Left cardiac atrium (tissue), 4 donors: Measurements from ENCODE around the gene CIBAR2. TPM values are rescaled to one million over a fixed set of nuclear protein-coding genes. Genes with fewer than 3 reads are reported as not detected.

Experiments used
- ATAC-seq, 2 donors: fragments of 200-7000 bp; cut with Tn5 transposase; one replicate each; pipeline ENCODE4 v1.9.1; 2020; ENCODE audit warnings: mild to moderate bottlenecking in 2 of 2, moderate library complexity in 2 of 2
- DNase-seq: peaks from one replicate; pipeline ENCODE4 v3.0.0-alpha.2; 2020
- intact Hi-C, 2 donors: fragments of 100-400 bp; cut with DNase I; formaldehyde crosslinking; loops; one replicate each; pipeline versions ENCODE4 v1.14.1 to v1.15.1; 2022 to 2023
- total RNA-seq, 2 donors: library from RNA; stranded (reverse); fragmentation: NEBNext Ultra II Directional; extraction: Animal tissue kit (Norgen Biotek cat#: 25700); gene quantifications; one replicate each; pipeline ENCODE4 v1.2.1, GENCODE V29; 2021
- donor health status: DM: no; HTN: yes; CAD: no.
- donor health status: DM: no; HTN: yes; CAD: no; lungs with severe emphysema.
- donor health status: DM: yes; HTN: yes; CAD: no.
- donor health status: Dilated cardiomyopathy.

CIBAR2 gene
- total RNA-seq, 2 donors from 2014 or later = not detected

- ATAC-seq = no peak
- DNase-seq = no peak
- intact Hi-C loops = no loop called here
Observed at GRCh38 chr16:85075236-85075924, 36.9 kb downstream of the CIBAR2 start.

- DNase-seq = no peak
- intact Hi-C loops = no loop called here
- no peak for ATAC-seq
Observed at GRCh38 chr16:85074225-85074914, 37.9 kb downstream of the CIBAR2 start.

DNA sequence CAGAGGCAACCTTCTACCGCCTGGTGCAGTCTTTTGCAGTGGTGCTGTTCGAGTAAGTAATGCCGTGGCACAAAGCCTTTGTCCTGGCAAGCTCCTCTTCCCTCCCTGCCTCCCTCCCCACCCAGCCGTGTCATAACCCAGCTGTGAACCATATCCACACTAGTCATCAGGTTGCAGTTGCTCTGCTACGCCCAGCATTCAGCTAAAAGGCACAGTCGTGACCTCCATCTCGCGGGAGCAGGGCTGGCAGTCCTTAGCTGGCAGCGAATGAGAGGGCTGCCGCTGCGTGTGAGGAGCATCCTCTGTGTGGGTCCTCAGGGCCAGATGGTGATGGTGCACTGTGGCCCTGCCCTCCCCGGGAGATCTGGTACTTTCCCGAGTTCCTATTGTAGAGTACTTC is 39.3 kb downstream of the CIBAR2 start:
- intact Hi-C loops = no loop called here
- DNase-seq = peak; percentile 63
- ATAC-seq = peak; percentile 90 to 93

GRCh38 chr16:85072076-85072860 is 40.0 kb downstream of the CIBAR2 start:
- intact Hi-C loops = no loop called here
- DNase-seq (no peak), ATAC-seq (peak in 1 of 2 donors; percentile 23)

DNA sequence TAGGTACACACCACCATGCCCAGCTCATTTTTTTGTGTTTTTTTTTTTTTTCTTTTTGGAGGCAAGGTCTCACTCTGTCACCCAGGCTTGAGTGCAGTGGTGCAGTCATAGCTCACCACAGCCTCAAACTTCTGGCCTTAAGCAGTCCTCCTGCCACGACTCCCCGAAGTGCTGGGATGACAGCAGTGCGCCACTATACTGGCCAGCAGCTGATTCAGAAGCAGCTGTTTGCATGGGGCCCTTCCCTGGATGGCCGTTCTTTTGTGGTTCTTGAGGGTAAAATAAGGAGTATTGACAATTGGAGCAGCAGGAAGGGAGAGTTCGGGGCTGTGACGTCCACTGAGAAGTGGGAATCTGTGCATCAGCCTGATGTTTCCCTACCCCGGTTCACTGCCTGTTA is 43.1 kb downstream of the CIBAR2 start:
- intact Hi-C loops = no loop called here
- no peak for DNase-seq

DNA sequence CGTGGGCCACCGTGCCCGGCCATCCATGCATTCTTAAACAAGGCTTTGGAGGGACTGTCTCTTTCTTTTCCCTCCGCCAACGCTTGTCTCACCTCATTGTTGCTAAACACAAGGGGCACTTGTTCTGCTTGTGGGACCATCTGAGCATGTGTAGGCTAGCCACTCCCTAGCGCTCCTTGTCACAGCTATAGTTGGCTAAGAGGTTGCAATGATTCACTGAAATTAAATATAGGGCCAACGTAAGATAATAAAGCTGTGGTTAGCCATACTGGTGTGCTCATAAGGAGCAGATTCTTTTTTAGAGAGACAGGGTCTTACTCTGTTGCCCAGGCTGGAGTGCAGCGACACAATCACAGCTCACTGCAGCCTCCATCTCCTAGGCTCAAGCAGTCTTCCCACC is 43.5 kb downstream of the CIBAR2 start:
- no peak for DNase-seq
- intact Hi-C loops = no loop called here
- ATAC-seq = no peak

More for the DNA sequence above, 43.1 kb downstream of the CIBAR2 start:
- ATAC-seq = no peak

DNA sequence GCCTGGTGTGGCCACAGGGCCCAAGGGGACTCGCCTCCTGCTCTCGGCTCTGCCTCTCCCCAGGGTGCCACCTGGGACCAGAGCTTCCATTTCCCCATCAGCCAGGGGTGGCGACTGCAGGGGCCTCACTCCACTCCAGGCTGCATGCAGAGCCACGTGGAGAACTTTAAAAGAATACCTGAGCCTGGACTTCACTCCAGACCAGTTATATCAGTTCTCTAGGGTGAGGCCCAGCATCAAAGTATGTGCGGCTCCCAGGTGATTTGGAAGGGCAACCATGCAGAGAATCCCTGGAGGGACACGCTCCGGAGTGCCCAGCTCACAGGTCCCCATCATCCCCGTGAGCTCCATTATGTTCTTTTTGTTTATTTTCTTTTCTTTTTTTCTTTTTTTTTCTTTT is 44.8 kb downstream of the CIBAR2 start:
- ATAC-seq (no peak), DNase-seq (no peak)
- intact Hi-C loops = no loop called here

DNA sequence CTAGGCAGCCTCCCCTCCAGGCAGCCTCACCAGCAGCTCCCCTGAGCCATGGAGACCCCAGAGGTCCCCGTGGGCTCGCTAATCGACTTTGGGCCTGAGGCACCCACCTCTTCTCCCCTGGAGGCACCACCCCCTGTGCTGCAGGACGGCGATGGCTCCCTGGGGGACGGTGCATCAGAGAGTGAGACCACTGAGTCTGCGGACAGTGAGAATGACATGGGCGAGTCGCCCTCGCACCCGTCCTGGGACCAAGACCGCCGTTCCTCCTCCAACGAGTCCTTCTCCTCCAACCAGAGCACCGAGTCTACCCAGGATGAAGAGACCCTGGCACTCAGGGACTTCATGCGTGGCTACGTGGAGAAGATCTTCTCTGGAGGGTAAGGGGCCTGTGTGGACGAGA is 45.2 kb downstream of the CIBAR2 start:
- ATAC-seq = no peak
- DNase-seq = no peak
- intact Hi-C loops = no loop called here

- ATAC-seq = no peak
- DNase-seq = no peak
Observed at GRCh38 chr16:85066346-85066885, 45.9 kb downstream of the CIBAR2 start.

DNA sequence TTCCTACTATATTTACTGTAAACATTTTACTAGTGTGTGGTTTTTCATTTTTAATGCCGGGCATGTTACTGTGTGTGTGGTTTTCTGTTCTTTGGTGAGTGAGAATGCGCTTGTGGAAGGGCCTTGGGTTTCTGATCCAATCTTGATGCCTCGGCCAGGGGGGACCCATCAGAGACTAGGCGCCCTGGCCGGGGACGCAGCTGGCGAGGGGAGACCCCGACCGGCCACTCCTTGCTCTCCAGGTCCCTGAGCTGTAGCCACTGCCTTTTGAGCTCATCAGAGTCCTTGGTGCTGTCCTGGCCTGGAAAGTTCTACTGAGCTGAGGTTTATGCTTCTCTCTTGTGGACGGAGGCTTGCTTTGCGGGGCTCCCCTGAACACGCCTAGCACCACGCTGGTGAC is 47.2 kb downstream of the CIBAR2 start:
- ATAC-seq = no peak
- intact Hi-C loops = no loop called here
- DNase-seq = no peak

More at GRCh38 chr16:85066346-85066885, 45.9 kb downstream of the CIBAR2 start:
- intact Hi-C loops = no loop called here

- intact Hi-C loops = no loop called here
- no peak for ATAC-seq
- no peak for DNase-seq
Observed at GRCh38 chr16:85064186-85064585, 48.1 kb downstream of the CIBAR2 start.

GRCh38 chr16:85062845-85063244 is 49.4 kb downstream of the CIBAR2 start:
- peak in 1 of 2 donors; percentile 29 for ATAC-seq
- intact Hi-C loops = no loop called here
- DNase-seq = no peak

DNA sequence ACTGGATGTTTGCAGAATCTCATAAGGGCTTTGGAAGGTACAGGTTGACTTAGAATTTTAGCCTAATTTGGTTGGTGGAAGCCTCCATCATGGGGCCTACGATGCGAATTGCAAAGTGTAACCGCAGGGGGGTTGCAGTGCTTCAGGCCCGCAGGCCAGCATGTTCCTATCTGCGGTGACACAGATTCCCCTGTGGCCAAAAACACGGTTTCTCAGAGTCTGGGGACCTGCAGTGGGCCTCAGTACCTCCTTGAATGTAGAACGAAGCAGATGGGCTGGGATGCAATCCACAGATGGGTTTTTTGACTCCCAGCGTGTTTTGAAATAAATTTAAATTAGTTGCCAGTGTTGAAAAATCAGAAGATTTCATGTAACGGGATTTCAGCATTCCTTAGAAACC is 49.9 kb downstream of the CIBAR2 start:
- no peak for ATAC-seq

GRCh38 chr16:85061566-85061965 is 50.7 kb downstream of the CIBAR2 start:
- DNase-seq (peak; percentile 49), ATAC-seq (peak; percentile 40 to 46)
- intact Hi-C loops = no loop called here

More for the DNA sequence above, 49.9 kb downstream of the CIBAR2 start:
- intact Hi-C loops = no loop called here
- no peak for DNase-seq

GRCh38 chr16:85058909-85059308 is 53.4 kb downstream of the CIBAR2 start:
- ATAC-seq (no peak), DNase-seq (no peak)
- intact Hi-C loops = no loop called here

- intact Hi-C loops = no loop called here
- peak; percentile 57 to 73 for ATAC-seq
- DNase-seq = no peak
Observed at GRCh38 chr16:85057948-85058347, 54.3 kb downstream of the CIBAR2 start.

DNA sequence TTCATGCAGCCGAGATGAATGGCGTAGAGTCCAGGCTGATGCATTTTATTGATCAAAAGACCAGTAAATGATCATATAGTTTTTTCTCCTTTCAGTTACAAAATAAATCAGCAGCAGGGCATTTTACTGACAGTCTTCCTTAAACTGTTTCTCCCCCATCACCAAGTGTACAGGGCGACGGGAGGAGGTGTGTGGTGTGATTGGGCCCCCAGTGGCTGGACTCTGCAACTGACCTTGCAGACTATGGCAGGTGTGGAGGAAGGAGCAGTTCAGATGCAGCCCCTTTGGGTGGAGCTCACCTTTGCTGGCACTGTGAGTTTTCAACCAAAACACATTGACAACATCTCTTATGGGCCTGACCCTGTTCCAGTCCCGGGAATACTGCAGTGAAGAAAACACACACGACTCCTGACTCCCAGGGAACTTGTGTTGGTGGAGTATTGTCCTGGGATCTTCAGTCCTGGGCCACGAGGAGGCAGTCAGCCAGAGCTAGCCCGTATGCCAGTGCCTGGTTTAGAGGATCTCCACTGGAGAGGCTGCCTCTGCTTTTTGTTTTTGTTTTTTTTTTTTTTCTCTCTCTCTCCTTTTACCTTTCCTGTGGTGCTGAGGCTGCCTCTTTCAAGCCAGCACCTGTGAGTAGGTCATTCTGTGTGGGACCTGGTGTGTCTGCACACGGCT is 54.9 kb downstream of the CIBAR2 start:
- intact Hi-C loops = no loop called here
- ATAC-seq (peak in 1 of 2 donors; percentile 21), DNase-seq (no peak)

DNA sequence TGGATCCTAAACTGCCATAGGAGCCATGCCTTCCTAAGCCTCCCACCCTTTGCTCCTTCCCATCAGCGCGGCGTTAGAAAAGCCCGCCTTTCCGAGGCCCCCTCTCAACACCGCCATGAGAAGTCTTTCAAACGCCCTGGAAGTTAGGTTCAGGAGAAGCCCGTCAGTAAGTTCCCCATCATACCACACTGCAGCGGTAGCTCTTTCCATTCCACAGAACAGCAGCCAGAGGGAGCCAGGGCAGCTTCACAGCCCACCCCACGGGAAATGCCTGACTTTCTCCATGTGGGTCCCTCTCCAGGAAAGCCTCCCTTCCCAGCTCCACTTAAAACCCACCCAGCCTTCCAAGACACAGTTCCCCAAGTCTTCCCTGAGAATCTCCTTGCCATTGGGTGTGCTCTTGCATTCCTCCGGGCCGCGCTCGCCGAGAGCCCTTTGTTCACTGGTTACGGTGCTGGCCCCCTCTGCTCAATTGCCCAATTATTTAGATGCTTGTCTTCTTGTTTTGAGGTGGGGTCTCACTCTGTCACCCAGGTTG is 56.0 kb downstream of the CIBAR2 start:
- ATAC-seq = peak; percentile 58 to 62
- DNase-seq = no peak
- intact Hi-C loops = no loop called here
